Activated CD4-positive, alpha-beta T cell treated with anti-CD3 and anti-CD28 coated beads for 36 hours (primary cell): ENCODE data around the gene CACTIN. TPM values are rescaled to one million over a fixed set of nuclear protein-coding genes. Genes with fewer than 3 reads are reported as not detected.

ENCODE experiments used
- ATAC-seq: fragments of 200-7000 bp; cut with Tn5 transposase; one replicate; pipeline ENCODE4 v1.10.0; 2021; ENCODE audit warnings: mild to moderate bottlenecking, moderate library complexity
- CTCF ChIA-PET: fragments of 350-600 bp; sonication (Branson Sonifier 250); formaldehyde crosslinking; loops from one replicate; lab custom pipeline; 2021; ENCODE audit warnings: antibody characterized with exemption; lab: Charles Lee
- POLR2A ChIA-PET: fragments of 350-600 bp; sonication (Branson Sonifier 250); formaldehyde crosslinking; loops from one replicate; lab custom pipeline; 2021; ENCODE audit warnings: antibody characterized with exemption, inconsistent platforms; lab: Charles Lee
- DNase-seq: peaks from one replicate; pipeline ENCODE4 v3.0.0-alpha.2; 2020
- H3K27ac Mint-ChIP-seq: one replicate; pipeline ENCODE4 v1.8.0; 2021; ENCODE audit warnings: mixed read lengths
- H3K27me3 Mint-ChIP-seq: one replicate; pipeline ENCODE4 v1.8.0; 2021; ENCODE audit warnings: mixed read lengths
- H3K36me3 Mint-ChIP-seq: one replicate; pipeline ENCODE4 v1.8.0; 2021; ENCODE audit warnings: low read depth, mixed read lengths
- H3K4me1 Mint-ChIP-seq: one replicate; pipeline ENCODE4 v1.8.0; 2021; ENCODE audit warnings: mixed read lengths
- H3K4me3 Mint-ChIP-seq: one replicate; pipeline ENCODE4 v1.8.0; 2021; ENCODE audit warnings: mild to moderate bottlenecking, moderate library complexity, mixed read lengths
- H3K9me3 Mint-ChIP-seq: one replicate; pipeline ENCODE4 v1.8.0; 2021; ENCODE audit warnings: low read depth, mixed read lengths
- intact Hi-C, 2 experiments: fragments of 100-400 bp; cut with DNase I in 1 of 2; cut with micrococcal nuclease in 1 of 2; formaldehyde crosslinking; loops; one replicate each; pipeline versions ENCODE4 v1.14.2 to v1.15.1; 2022 to 2024; cut with DNase I, micrococcal nuclease
- total RNA-seq, 2 experiments: library from RNA; stranded (reverse); gene quantifications; one replicate each; pipeline ENCODE4 v1.2.3, GENCODE V29; 2021

CACTIN gene
- total RNA-seq, 2 experiments from 2014 or later: 28.0 to 33.6 TPM

- no peak for DNase-seq
- peaks cover 12% of the 10 kb centered on the region for H3K36me3 Mint-ChIP-seq
- H3K4me3 Mint-ChIP-seq: no peak overlapping the region
- intact Hi-C loops: no loop called here
- POLR2A ChIA-PET: no interaction called here
- CTCF ChIA-PET: no interaction called here
- H3K27me3 Mint-ChIP-seq: no peaks in the 10 kb centered on the region
- peaks cover 3% of the 10 kb centered on the region for H3K4me1 Mint-ChIP-seq
- H3K9me3 Mint-ChIP-seq: no peaks in the 10 kb centered on the region
- ATAC-seq: no peak
- H3K27ac Mint-ChIP-seq: no peak overlapping the region
Measured at GRCh38 chr19:3578390-3578789, 48.2 kb downstream of the CACTIN start.

- DNase-seq (no peak), ATAC-seq (no peak)
- intact Hi-C loops: no loop called here
- H3K36me3 Mint-ChIP-seq: peaks cover 12% of the 10 kb centered on the region
- ChIA-PET CTCF (no interaction called here), POLR2A (no interaction called here)
- no peaks in the 10 kb centered on the region for H3K9me3 Mint-ChIP-seq
- no peak overlapping the region for H3K4me3 Mint-ChIP-seq
- no peaks in the 10 kb centered on the region for H3K27me3 Mint-ChIP-seq
- H3K27ac Mint-ChIP-seq: no peak overlapping the region
- H3K4me1 Mint-ChIP-seq: peaks cover 3% of the 10 kb centered on the region
Measured at GRCh38 chr19:3577723-3578344, 48.8 kb downstream of the CACTIN start.

- H3K27ac Mint-ChIP-seq: no peak overlapping the region
Measured at GRCh38 chr19:3576696-3577443, 49.7 kb downstream of the CACTIN start.

GRCh38 chr19:3575949-3576673 lies 50.5 kb downstream of the CACTIN start:
- peaks cover 11% of the 10 kb centered on the region for H3K4me1 Mint-ChIP-seq
- no peak overlapping the region for H3K27ac Mint-ChIP-seq
- intact Hi-C loops: loop anchor here in 1 of 2 experiments (1.0 kb wide), 1 partner anchor 31 kb away; no protein-coding TSS in a partner anchor
- peaks cover 12% of the 10 kb centered on the region for H3K36me3 Mint-ChIP-seq
- no peaks in the 10 kb centered on the region for H3K27me3 Mint-ChIP-seq
- no peak overlapping the region for H3K4me3 Mint-ChIP-seq
- POLR2A ChIA-PET: no interaction called here
- no peaks in the 10 kb centered on the region for H3K9me3 Mint-ChIP-seq
- ATAC-seq (no peak), DNase-seq (no peak)
- CTCF ChIA-PET: interaction anchor here (0.5 kb wide), 1 partner anchor 74 kb away, joined by 3 read pairs; no protein-coding TSS in a partner anchor

More at GRCh38 chr19:3576696-3577443, 49.7 kb downstream of the CACTIN start:
- ChIA-PET POLR2A (no interaction called here), CTCF (interaction anchor here (0.5 kb wide), 1 partner anchor 75 kb away, joined by 3 read pairs; no protein-coding TSS in a partner anchor)
- no peak for ATAC-seq
- peak; percentile 25 for DNase-seq
- Mint-ChIP-seq H3K36me3 (peaks cover 12% of the 10 kb centered on the region), H3K4me1 (peaks cover 7% of the 10 kb centered on the region), H3K4me3 (no peak overlapping the region), H3K27me3 (no peaks in the 10 kb centered on the region), H3K9me3 (no peaks in the 10 kb centered on the region)
- intact Hi-C loops: no loop called here

- Mint-ChIP-seq H3K27ac (no peak overlapping the region), H3K4me1 (peaks cover 11% of the 10 kb centered on the region), H3K27me3 (no peaks in the 10 kb centered on the region), H3K36me3 (peaks cover 12% of the 10 kb centered on the region), H3K4me3 (no peak overlapping the region), H3K9me3 (no peaks in the 10 kb centered on the region)
- ATAC-seq (no peak), DNase-seq (peak; percentile 63)
- POLR2A ChIA-PET: no interaction called here
- intact Hi-C loops: loop anchor here in 1 of 2 experiments (1.0 kb wide), 1 partner anchor 30 kb away; no protein-coding TSS in a partner anchor
- CTCF ChIA-PET: interaction anchor here (0.7 kb wide), 1 partner anchor 10 kb away, joined by 3 read pairs; no protein-coding TSS in a partner anchor
Measured at GRCh38 chr19:3575260-3575741, 51.3 kb downstream of the CACTIN start.

- H3K27me3 Mint-ChIP-seq: no peaks in the 10 kb centered on the region
- peaks cover 11% of the 10 kb centered on the region for H3K4me1 Mint-ChIP-seq
- H3K4me3 Mint-ChIP-seq: peak overlapping the region; percentile 73
- DNase-seq: peak; percentile 98
- peak; percentile 47 for ATAC-seq
- H3K27ac Mint-ChIP-seq: no peak overlapping the region
- POLR2A ChIA-PET: interaction anchor here (0.5 to 0.9 kb wide), 3 partner anchors 17 to 116 kb away, joined by 3 to 4 read pairs (median 3); partner anchors contain the start of gene MFSD12
- intact Hi-C loops: loop anchor here (1.0 to 5.0 kb wide), 7 partner anchors 68 to 768 kb away; partner anchors contain the start of genes DAPK3 (in 1 of the 2), FZR1 (in 1 of the 2), MPND (in 1 of the 2) and NCLN (in 1 of the 2)
- CTCF ChIA-PET: interaction anchor here (0.7 kb wide), 2 partner anchors 12 to 27 kb away, joined by 3 read pairs; no protein-coding TSS in a partner anchor
- peaks cover 12% of the 10 kb centered on the region for H3K36me3 Mint-ChIP-seq
- H3K9me3 Mint-ChIP-seq: no peaks in the 10 kb centered on the region
Measured at GRCh38 chr19:3573858-3574637, 52.5 kb downstream of the CACTIN start.

- Mint-ChIP-seq H3K9me3 (no peaks in the 10 kb centered on the region), H3K36me3 (peaks cover 12% of the 10 kb centered on the region), H3K27me3 (no peaks in the 10 kb centered on the region), H3K4me1 (peaks cover 11% of the 10 kb centered on the region), H3K4me3 (peak overlapping the region; percentile 73), H3K27ac (no peak overlapping the region)
- intact Hi-C loops: loop anchor here (1.0 to 5.0 kb wide), 7 partner anchors 67 to 769 kb away; partner anchors contain the start of genes DAPK3 (in 1 of the 2), FZR1 (in 1 of the 2), MPND (in 1 of the 2) and NCLN (in 1 of the 2)
- ChIA-PET CTCF (interaction anchor here (0.7 kb wide), 1 partner anchor 27 kb away, joined by 3 read pairs; no protein-coding TSS in a partner anchor), POLR2A (interaction anchor here (0.5 to 0.9 kb wide), 3 partner anchors 16 to 117 kb away, joined by 3 to 4 read pairs (median 3); partner anchors contain the start of gene MFSD12)
- peak; percentile 1 for ATAC-seq
- peak; percentile 56 for DNase-seq
Measured at GRCh38 chr19:3573162-3573857, 53.3 kb downstream of the CACTIN start.

- Mint-ChIP-seq H3K36me3 (peaks cover 12% of the 10 kb centered on the region), H3K9me3 (no peaks in the 10 kb centered on the region), H3K27ac (no peak within 1 kb of the TSS), H3K27me3 (no peaks in the 10 kb centered on the region), H3K4me3 (peak within 1 kb of the TSS; percentile 73), H3K4me1 (peaks cover 11% of the 10 kb centered on the region)
- intact Hi-C loops: loop anchor here (1.0 to 5.0 kb wide), 19 partner anchors 15 to 769 kb away; partner anchors contain the start of genes FZR1 (in 2 of the 2), DAPK3 (in 1 of the 2), MFSD12 (in 1 of the 2) and MPND (in 1 of the 2)
- ChIA-PET CTCF (no interaction called here), POLR2A (no interaction called here)
- DNase-seq (no peak), ATAC-seq (peak; percentile 1)
Measured at GRCh38 chr19:3572855-3573161, 53.8 kb downstream of the CACTIN start, which contains the start of gene HMG20B. HMG20B (plus strand) TSS chr19:3572944; CDS start chr19:3573310, 366 bp downstream.

GRCh38 chr19:3572132-3572854 lies 54.3 kb downstream of the CACTIN start:
- intact Hi-C loops: loop anchor here (1.0 to 5.0 kb wide), 17 partner anchors 14 to 770 kb away; partner anchors contain the start of genes DAPK3 (in 1 of the 2), FZR1 (in 1 of the 2), MFSD12 (in 1 of the 2) and MPND (in 1 of the 2)
- H3K4me3 Mint-ChIP-seq: peak overlapping the region; percentile 73
- DNase-seq (peak; percentile 100), ATAC-seq (peak; percentile 96)
- H3K27ac Mint-ChIP-seq: no peak overlapping the region
- H3K27me3 Mint-ChIP-seq: no peaks in the 10 kb centered on the region
- peaks cover 11% of the 10 kb centered on the region for H3K4me1 Mint-ChIP-seq
- CTCF ChIA-PET: no interaction called here
- POLR2A ChIA-PET: no interaction called here
- no peaks in the 10 kb centered on the region for H3K9me3 Mint-ChIP-seq
- peaks cover 12% of the 10 kb centered on the region for H3K36me3 Mint-ChIP-seq
